Neutrophil (primary cell): Measurements from ENCODE around the gene SLC23A1.

Experiments
- H3K27ac ChIP-seq: fragments of 200-600 bp; sonication (generic); 2 replicates; pipeline ENCODE4 v1.5.1; 2016; ENCODE audit warnings: mild to moderate bottlenecking, moderate library complexity
- H3K27me3 ChIP-seq: fragments of 200-600 bp; sonication (generic); 2 replicates; pipeline ENCODE4 v1.6.0; 2016; ENCODE audit warnings: mild to moderate bottlenecking
- H3K36me3 ChIP-seq: fragments of 200-600 bp; sonication (generic); 2 replicates; pipeline ENCODE4 v1.5.1; 2017
- H3K4me1 ChIP-seq, 2 experiments: fragments of 200-600 bp in 1 of 2; sonication (generic) in 1 of 2; 1 replicate in 1 of 2; 2 replicates in 1 of 2; pipeline versions ENCODE4 v1.5.1 to v1.6.1; 2013 to 2016; ENCODE audit warnings: low read depth in 1 of 2, low read length in 1 of 2, mild to moderate bottlenecking in 1 of 2, moderate library complexity in 1 of 2; ENCODE audit not compliant: control insufficient read depth in 1 of 2, insufficient read depth in 1 of 2
- H3K4me3 ChIP-seq, 2 experiments: fragments of 200-600 bp in 1 of 2; sonication (generic) in 1 of 2; 1 replicate in 1 of 2; 2 replicates in 1 of 2; pipeline ENCODE4 v1.5.1; 2013 to 2016; ENCODE audit warnings: low read depth in 1 of 2, low read length in 1 of 2, mild to moderate bottlenecking in 1 of 2, moderate library complexity in 1 of 2
- H3K9me3 ChIP-seq: fragments of 200-600 bp; sonication (generic); 2 replicates; pipeline ENCODE4 v1.5.1; 2016
- CTCF ChIP-seq: fragments of 200-600 bp; sonication (generic); IDR thresholded peaks from 2 replicates; pipeline ENCODE4 v1.5.1; 2016; ENCODE audit warnings: antibody characterized with exemption

The SLC23A1 gene

GRCh38 chr5:139422307-139422893 lies 39.3 kb upstream of the SLC23A1 start:
- H3K27ac ChIP-seq = no peak overlapping the region

GRCh38 chr5:139419226-139420192 lies 36.4 kb upstream of the SLC23A1 start:
- Histone ChIP-seq H3K4me1 (no peaks in the 10 kb centered on the region), H3K9me3 (no peaks in the 10 kb centered on the region), H3K36me3 (no peaks in the 10 kb centered on the region), H3K27me3 (no peaks in the 10 kb centered on the region), H3K4me3 (no peak overlapping the region), H3K27ac (no peak overlapping the region)
- no peak for TF ChIP-seq CTCF

More at GRCh38 chr5:139422307-139422893, 39.3 kb upstream of the SLC23A1 start:
- Histone ChIP-seq H3K4me3 (no peak overlapping the region), H3K9me3 (no peaks in the 10 kb centered on the region), H3K27me3 (no peaks in the 10 kb centered on the region), H3K36me3 (no peaks in the 10 kb centered on the region), H3K4me1 (no peaks in the 10 kb centered on the region)
- TF ChIP-seq CTCF = peak; percentile 83

- H3K4me1 ChIP-seq = no peaks in the 10 kb centered on the region
- H3K27me3 ChIP-seq = no peaks in the 10 kb centered on the region
- no peak overlapping the region for H3K4me3 ChIP-seq
- H3K36me3 ChIP-seq = no peaks in the 10 kb centered on the region
- TF ChIP-seq CTCF = no peak
- H3K9me3 ChIP-seq = no peaks in the 10 kb centered on the region
- no peak overlapping the region for H3K27ac ChIP-seq
Measured at GRCh38 chr5:139418793-139419192, 35.7 kb upstream of the SLC23A1 start.

- no peak for TF ChIP-seq CTCF
- Histone ChIP-seq H3K4me3 (no peak overlapping the region), H3K36me3 (no peaks in the 10 kb centered on the region), H3K9me3 (no peaks in the 10 kb centered on the region), H3K4me1 (no peaks in the 10 kb centered on the region), H3K27ac (no peak overlapping the region), H3K27me3 (no peaks in the 10 kb centered on the region)
Measured at GRCh38 chr5:139417214-139417613, 34.1 kb upstream of the SLC23A1 start.

GRCh38 chr5:139416651-139417050 lies 33.6 kb upstream of the SLC23A1 start:
- H3K27me3 ChIP-seq = no peaks in the 10 kb centered on the region
- H3K4me1 ChIP-seq = no peaks in the 10 kb centered on the region
- no peak overlapping the region for H3K27ac ChIP-seq
- no peaks in the 10 kb centered on the region for H3K9me3 ChIP-seq
- no peak for TF ChIP-seq CTCF
- H3K36me3 ChIP-seq = no peaks in the 10 kb centered on the region
- H3K4me3 ChIP-seq = no peak overlapping the region
